Measurements from ENCODE around the gene MTA1.

DNA sequence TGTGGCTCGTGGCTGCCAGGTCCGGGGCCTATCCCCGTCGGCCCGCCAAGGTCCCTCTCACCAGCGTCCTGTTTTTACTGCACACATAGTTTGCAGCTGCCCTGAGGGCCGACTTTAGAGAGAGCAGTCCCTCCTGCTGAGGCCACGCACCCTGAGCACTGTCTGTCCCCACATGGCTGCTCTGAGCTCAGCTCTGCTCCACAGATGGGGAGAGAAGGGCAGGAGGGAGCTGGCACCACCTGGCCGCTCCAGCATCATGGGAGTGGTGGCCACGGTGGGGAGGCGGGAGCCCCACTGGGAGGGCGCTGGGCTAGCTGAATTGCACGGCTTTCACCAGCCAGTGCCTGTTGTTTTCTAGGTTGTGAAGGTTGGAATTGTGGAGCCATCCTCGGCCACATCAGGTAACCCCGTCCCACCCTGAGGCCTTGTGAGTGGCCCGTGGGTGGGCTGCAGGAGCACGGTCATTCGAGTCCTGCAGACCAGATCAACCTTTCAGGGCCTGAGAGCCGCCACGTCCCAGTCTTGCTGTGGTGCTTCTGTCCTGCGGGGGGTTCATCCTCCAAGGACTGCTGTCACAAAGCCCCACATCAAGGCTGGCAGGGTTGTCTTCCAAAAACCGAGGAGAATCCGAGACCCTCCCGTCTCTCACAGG lies 28.7 kb upstream of the MTA1 start:
- TF ChIP-seq CTCF (IDR thresholded peaks at IDR 0.05): no peak
- no peak for TF ChIP-seq POLR2A (IDR thresholded peaks at IDR 0.05)

Data from adrenal gland (tissue), 5 donors.